Vagina (tissue), 2 donors: ENCODE results near the gene CATSPER3. TPM values are rescaled to one million over a fixed set of nuclear protein-coding genes. Genes with fewer than 3 reads are reported as not detected.
A peak's percentile ranks its signal among the peaks of the same experiment; 100 is the strongest.

ENCODE experiments used
- DNase-seq, 2 donors: peaks; one replicate each; pipeline ENCODE4 v3.0.0-alpha.2; 2017; ENCODE audit errors: extremely low spot score in 2 of 2
- H3K27ac ChIP-seq: fragments of 200-600 bp; sonication (generic); one replicate; pipeline ENCODE4 v1.5.1; 2019
- H3K27me3 ChIP-seq: fragments of 200-600 bp; sonication (generic); one replicate; pipeline ENCODE4 v1.5.1; 2019
- H3K36me3 ChIP-seq, 2 donors: fragments of 200-600 bp; sonication (generic); one replicate each; pipeline ENCODE4 v1.5.1; 2017 to 2019
- H3K4me1 ChIP-seq: fragments of 200-600 bp; sonication (generic); one replicate; pipeline ENCODE4 v1.5.1; 2019
- H3K4me3 ChIP-seq, 2 donors: fragments of 200-600 bp; sonication (generic); 1 replicate in 1 of 2; 2 replicates in 1 of 2; pipeline ENCODE4 v1.5.1; 2016 to 2019
- H3K9me3 ChIP-seq: fragments of 200-600 bp; sonication (generic); one replicate; pipeline ENCODE4 v1.5.1; 2019
- CTCF ChIP-seq, 3 experiments: fragments of 450-650 bp in 2 of 3; fragments of 200-600 bp in 1 of 3; sonication (generic) in 1 of 3; IDR thresholded peaks; one replicate each; pipeline ENCODE4 v1.5.1; 2017 to 2019; ENCODE audit warnings: antibody characterized with exemption in 3 of 3, mild to moderate bottlenecking in 2 of 3, moderate library complexity in 2 of 3
- POLR2A ChIP-seq, 2 donors: fragments of 450-650 bp; IDR thresholded peaks; one replicate each; pipeline ENCODE4 v1.6.1; 2017; ENCODE audit warnings: antibody characterized with exemption in 2 of 2, mild to moderate bottlenecking in 2 of 2, moderate library complexity in 2 of 2
- POLR2AphosphoS5 ChIP-seq, 2 donors: sonication (generic); formaldehyde crosslinking; IDR thresholded peaks; one replicate each; pipeline ENCODE4 v1.9.0; 2017; ENCODE audit warnings: antibody characterized with exemption in 2 of 2, mild to moderate bottlenecking in 2 of 2, low read depth in 1 of 2; ENCODE audit not compliant: insufficient read depth in 1 of 2
- intact Hi-C: fragments of 100-400 bp; cut with DNase I; formaldehyde crosslinking; loops from one replicate; pipeline ENCODE4 v1.15.1; 2023
- total RNA-seq: library from RNA; depleted of rRNA; stranded (reverse); fragments of >200 nt; gene quantifications from one replicate; pipeline ENCODE4 v1.2.3, GENCODE V29; 2016

CATSPER3 gene
- total RNA-seq, 1 donor from 2014 or later, result not detected

- H3K27me3 ChIP-seq, result no peaks in the 10 kb centered on the region
- no peak overlapping the region for H3K4me3 ChIP-seq
- intact Hi-C loops, result no loop called here
- H3K36me3 ChIP-seq, result no peaks in the 10 kb centered on the region
- peak in 1 of 2 donors; percentile 74 for DNase-seq
- H3K9me3 ChIP-seq, result no peaks in the 10 kb centered on the region
- peaks cover 13% of the 10 kb centered on the region for H3K4me1 ChIP-seq
- TF ChIP-seq POLR2AphosphoS5 (IDR thresholded peaks at IDR 0.05; ENCODE audit: insufficient read depth in 1 of 2, low read depth in 1 of 2) (no peak), POLR2A (IDR thresholded peaks at IDR 0.05) (no peak), CTCF (IDR thresholded peaks at IDR 0.05) (no peak)
- no peak overlapping the region for H3K27ac ChIP-seq
Observed at GRCh38 chr5:135012951-135013391, 45.3 kb downstream of the CATSPER3 start.

- intact Hi-C loops, result no loop called here
- no peak overlapping the region for H3K27ac ChIP-seq
- peak in 1 of 2 donors; percentile 49 for DNase-seq
- H3K36me3 ChIP-seq, result no peaks in the 10 kb centered on the region
- H3K4me3 ChIP-seq, result no peak overlapping the region
- H3K4me1 ChIP-seq, result peaks cover 13% of the 10 kb centered on the region
- no peaks in the 10 kb centered on the region for H3K9me3 ChIP-seq
- H3K27me3 ChIP-seq, result no peaks in the 10 kb centered on the region
- TF ChIP-seq POLR2AphosphoS5 (IDR thresholded peaks at IDR 0.05; ENCODE audit: insufficient read depth in 1 of 2, low read depth in 1 of 2) (no peak), POLR2A (IDR thresholded peaks at IDR 0.05) (no peak), CTCF (IDR thresholded peaks at IDR 0.05) (no peak)
Observed at GRCh38 chr5:135013445-135013844, 45.7 kb downstream of the CATSPER3 start.

- Histone ChIP-seq H3K27me3 (no peaks in the 10 kb centered on the region), H3K4me1 (peaks cover 13% of the 10 kb centered on the region), H3K27ac (no peak overlapping the region), H3K36me3 (no peaks in the 10 kb centered on the region), H3K4me3 (no peak overlapping the region), H3K9me3 (no peaks in the 10 kb centered on the region)
- DNase-seq, result peak; percentile 31 to 76
- TF ChIP-seq CTCF (IDR thresholded peaks at IDR 0.05) (no peak), POLR2A (IDR thresholded peaks at IDR 0.05) (no peak), POLR2AphosphoS5 (IDR thresholded peaks at IDR 0.05; ENCODE audit: insufficient read depth in 1 of 2, low read depth in 1 of 2) (no peak)
- intact Hi-C loops, result no loop called here
Observed at GRCh38 chr5:135013947-135014570, 46.4 kb downstream of the CATSPER3 start.

- DNase-seq, result no peak
- TF ChIP-seq POLR2AphosphoS5 (IDR thresholded peaks at IDR 0.05; ENCODE audit: insufficient read depth in 1 of 2, low read depth in 1 of 2) (no peak), CTCF (IDR thresholded peaks at IDR 0.05) (no peak), POLR2A (IDR thresholded peaks at IDR 0.05) (no peak)
- H3K27me3 ChIP-seq, result no peaks in the 10 kb centered on the region
- intact Hi-C loops, result no loop called here
- H3K4me1 ChIP-seq, result peaks cover 13% of the 10 kb centered on the region
- no peak overlapping the region for H3K4me3 ChIP-seq
- no peaks in the 10 kb centered on the region for H3K36me3 ChIP-seq
- no peaks in the 10 kb centered on the region for H3K9me3 ChIP-seq
- no peak overlapping the region for H3K27ac ChIP-seq
Observed at GRCh38 chr5:135015942-135016341, 48.2 kb downstream of the CATSPER3 start.

- H3K36me3 ChIP-seq, result no peaks in the 10 kb centered on the region
- H3K4me3 ChIP-seq, result no peak overlapping the region
- DNase-seq, result no peak
- no peak overlapping the region for H3K27ac ChIP-seq
- no peak for TF ChIP-seq POLR2AphosphoS5 (IDR thresholded peaks at IDR 0.05; ENCODE audit: insufficient read depth in 1 of 2, low read depth in 1 of 2)
- H3K4me1 ChIP-seq, result peaks cover 13% of the 10 kb centered on the region
- H3K27me3 ChIP-seq, result no peaks in the 10 kb centered on the region
- intact Hi-C loops, result no loop called here
- H3K9me3 ChIP-seq, result no peaks in the 10 kb centered on the region
Observed at GRCh38 chr5:135016861-135017290, 49.2 kb downstream of the CATSPER3 start.
